Liver (tissue), 2 donors: ENCODE results near the gene ATP11C.

Experiments
- CTCF ChIP-seq: fragments of 150-350 bp; IDR thresholded peaks from 2 replicates; pipeline ENCODE4 v1.5.1; 2017; ENCODE audit warnings: improper control_type of control experiment, low read depth, low read length; ENCODE audit not compliant: missing input control
- FOXA1 ChIP-seq: IDR thresholded peaks from 2 replicates; pipeline ENCODE4 v1.6.1; 2016; ENCODE audit warnings: antibody characterized with exemption
- MAX ChIP-seq: IDR thresholded peaks from 2 replicates; pipeline ENCODE4 v1.6.1; 2016; ENCODE audit warnings: antibody characterized with exemption
- REST ChIP-seq: IDR thresholded peaks from 2 replicates; pipeline ENCODE4 v1.6.1; 2016; ENCODE audit warnings: antibody characterized with exemption, mild to moderate bottlenecking
- donor health status: healthy.

GRCh38 chrX:139869796-139870195 lies 63.1 kb downstream of the ATP11C start:
- TF ChIP-seq FOXA1 (no peak), CTCF (no peak), MAX (no peak), REST (no peak)
